HG03521 (cell line): ENCODE results near the gene PLA2G12B.
"Not testable (repeated sequence)": the region's sequence is repeated elsewhere in the genome, so short reads cannot be mapped to it uniquely, and the experiment has no call there.

Experiments used
- ATAC-seq: cut with Tn5 transposase; IDR thresholded peaks from one replicate; pipeline ENCODE4 v1.9.1; 2021; ENCODE audit warnings: mild to moderate bottlenecking, moderate library complexity; ENCODE audit not compliant: unreplicated experiment

Gene PLA2G12B

GRCh38 chr10:72943498-72944234 is 10.9 kb downstream of the PLA2G12B start:
- no peak for ATAC-seq

GRCh38 chr10:72935361-72935760 is 19.2 kb downstream of the PLA2G12B start:
- no peak for ATAC-seq

GRCh38 chr10:72932259-72933015 is 22.2 kb downstream of the PLA2G12B start:
- no peak for ATAC-seq

GRCh38 chr10:72930276-72930675 is 24.3 kb downstream of the PLA2G12B start:
- ATAC-seq = no peak

GRCh38 chr10:72928798-72929197 is 25.8 kb downstream of the PLA2G12B start:
- ATAC-seq = no peak

- no peak for ATAC-seq
Measured at GRCh38 chr10:72927485-72927884, 27.1 kb downstream of the PLA2G12B start.

- ATAC-seq = no peak
Measured at GRCh38 chr10:72925951-72926465, 28.6 kb downstream of the PLA2G12B start.

GRCh38 chr10:72924351-72924750 is 30.3 kb downstream of the PLA2G12B start:
- no peak for ATAC-seq

GRCh38 chr10:72921147-72921683 is 33.4 kb downstream of the PLA2G12B start:
- ATAC-seq = not testable (repeated sequence)

- no peak for ATAC-seq
Measured at GRCh38 chr10:72918352-72918751, 36.3 kb downstream of the PLA2G12B start.

GRCh38 chr10:72917803-72918332 is 36.7 kb downstream of the PLA2G12B start:
- ATAC-seq = not testable (repeated sequence)

- not testable (repeated sequence) for ATAC-seq
Measured at GRCh38 chr10:72917201-72917600, 37.4 kb downstream of the PLA2G12B start.

GRCh38 chr10:72913287-72913686 is 41.3 kb downstream of the PLA2G12B start:
- ATAC-seq = no peak

- ATAC-seq = no peak
Measured at GRCh38 chr10:72912736-72913135, 41.9 kb downstream of the PLA2G12B start.

- ATAC-seq = no peak
Measured at GRCh38 chr10:72911758-72912157, 42.8 kb downstream of the PLA2G12B start.

GRCh38 chr10:72910705-72911104 is 43.9 kb downstream of the PLA2G12B start:
- ATAC-seq = no peak

GRCh38 chr10:72906446-72906845 is 48.2 kb downstream of the PLA2G12B start:
- no peak for ATAC-seq

GRCh38 chr10:72904806-72905205 is 49.8 kb downstream of the PLA2G12B start:
- no peak for ATAC-seq

- not testable (repeated sequence) for ATAC-seq
Measured at GRCh38 chr10:72903941-72904446, 50.6 kb downstream of the PLA2G12B start.

GRCh38 chr10:72899545-72899944 is 55.1 kb downstream of the PLA2G12B start:
- ATAC-seq = no peak

- ATAC-seq = no peak
Measured at GRCh38 chr10:72898616-72899015, 56.0 kb downstream of the PLA2G12B start.
